GM12878 (cell line): ENCODE data around the gene HEXIM1. TPM values are rescaled to one million over a fixed set of nuclear protein-coding genes. Genes with fewer than 3 reads are reported as not detected.

Experiments used
- ATAC-seq: fragments of 200-7000 bp; cut with Tn5 transposase; 3 replicates; pipeline ENCODE4 v1.9.1; 2020; ENCODE audit warnings: mild to moderate bottlenecking, moderate library complexity
- BruUV-seq: library from RNA; stranded (reverse); fragments of 400-500 nt; replicated peaks from 2 replicates; lab custom pipeline; 2021; lab: Mats Ljungman, UMichigan
- CTCF ChIA-PET: fragments of 300-600 bp; sonication (Branson Sonifier 250); formaldehyde crosslinking; extraction: SDS; loops from one replicate; lab custom pipeline; 2021; ENCODE audit warnings: inconsistent platforms; lab: Yijun Ruan, JAX
- POLR2A ChIA-PET: fragments of 350-600 bp; formaldehyde crosslinking; extraction: SDS; loops from one replicate; lab custom pipeline; 2021; ENCODE audit warnings: inconsistent platforms; lab: Charles Lee
- RAD21 ChIA-PET: fragments of 300-600 bp; sonication (Branson Sonifier 250); formaldehyde crosslinking; loops from one replicate; lab custom pipeline; 2023; ENCODE audit warnings: antibody characterized with exemption; ENCODE audit not compliant: unreplicated experiment; lab: Charles Lee
- SMC1A ChIA-PET: fragments of 300-600 bp; sonication (Branson Sonifier 250); formaldehyde crosslinking; loops from one replicate; lab custom pipeline; 2023; ENCODE audit not compliant: unreplicated experiment, uncharacterized antibody; lab: Charles Lee
- DNase-seq: peaks from one replicate; pipeline ENCODE4 v3.0.0-alpha.2; 2011; ENCODE audit warnings: low read depth, low spot score
- FAIRE-seq: peaks from 3 replicates; lab custom pipeline; 2011; peaks lifted over from hg19 to GRCh38; lab: Jason Lieb, UNC
- H2AFZ ChIP-seq: 2 replicates; pipeline ENCODE4 v1.6.0; 2011; ENCODE audit warnings: low read depth, low read length, control low read depth; ENCODE audit not compliant: control insufficient read depth
- H3K27ac ChIP-seq: 2 replicates; pipeline ENCODE4 v1.5.1; 2011; ENCODE audit warnings: control low read depth; ENCODE audit not compliant: control insufficient read depth, insufficient read depth
- H3K27me3 ChIP-seq, 2 experiments: replicated peaks in 1 of 2; 2 replicates each; pipeline versions ENCODE4 v1.6.0 to v1.6.1; 2011; ENCODE audit warnings: low read length in 1 of 2; ENCODE audit not compliant: control insufficient read depth in 2 of 2, insufficient read depth in 2 of 2
- H3K36me3 ChIP-seq, 2 experiments: 2 replicates each; pipeline ENCODE4 v1.5.1; 2011; ENCODE audit warnings: low read length in 1 of 2; ENCODE audit not compliant: control insufficient read depth in 2 of 2, insufficient read depth in 2 of 2
- H3K4me1 ChIP-seq: 2 replicates; pipeline ENCODE4 v1.6.1; 2011; ENCODE audit warnings: mild to moderate bottlenecking, low read length, moderate library complexity, mixed read lengths; ENCODE audit not compliant: control insufficient read depth, insufficient read depth
- H3K4me2 ChIP-seq: 2 replicates; pipeline ENCODE4 v1.6.0; 2011; ENCODE audit warnings: control low read depth; ENCODE audit not compliant: control insufficient read depth, insufficient read depth
- H3K4me3 ChIP-seq: fragments of 200-600 bp; sonication (generic); 2 replicates; pipeline ENCODE4 v1.5.1; 2016
- H3K79me2 ChIP-seq: 2 replicates; pipeline ENCODE4 v1.6.0; 2011; ENCODE audit warnings: low read length; ENCODE audit not compliant: control insufficient read depth, insufficient read depth
- H3K9ac ChIP-seq: 2 replicates; pipeline ENCODE4 v1.8.0; 2011; ENCODE audit warnings: low read length, control low read depth, mixed read lengths; ENCODE audit not compliant: control insufficient read depth, insufficient read depth
- H3K9me3 ChIP-seq: replicated peaks from 3 replicates; pipeline ENCODE4 v1.5.1; 2011; ENCODE audit warnings: mild to moderate bottlenecking, low read length; ENCODE audit not compliant: control insufficient read depth, insufficient read depth
- H4K20me1 ChIP-seq: 2 replicates; pipeline ENCODE4 v1.6.0; 2011; ENCODE audit not compliant: control insufficient read depth, insufficient read depth
- CUX1 ChIP-seq: IDR thresholded peaks from 2 replicates; pipeline ENCODE4 v1.6.1; 2012; ENCODE audit warnings: improper control_type of control experiment, low read depth, low read length; ENCODE audit not compliant: insufficient replicate concordance
- DPF2 ChIP-seq: fragments of 450-650 bp; IDR thresholded peaks from 2 replicates; pipeline ENCODE4 v1.6.1; 2017; ENCODE audit warnings: mild to moderate bottlenecking
- EED ChIP-seq: sonication (generic); IDR thresholded peaks from 2 replicates; pipeline ENCODE4 v1.6.1; 2016; ENCODE audit warnings: antibody characterized with exemption, low read depth
- EGR1 ChIP-seq, 2 experiments: IDR thresholded peaks; 1 replicate in 1 of 2; 2 replicates in 1 of 2; pipeline ENCODE4 v1.6.1; 2011 to 2012; ENCODE audit warnings: low read depth in 2 of 2, low read length in 2 of 2, borderline replicate concordance in 1 of 2, mild to moderate bottlenecking in 1 of 2, moderate library complexity in 1 of 2
- GABPA ChIP-seq: IDR thresholded peaks from 2 replicates; pipeline ENCODE4 v1.6.1; 2014; ENCODE audit warnings: antibody characterized with exemption, low read depth, mild to moderate bottlenecking, inconsistent platforms
- HCFC1 ChIP-seq: fragments of 150-350 bp; IDR thresholded peaks from 2 replicates; pipeline ENCODE4 v1.6.1; 2014; ENCODE audit warnings: low read length
- JUNB ChIP-seq: IDR thresholded peaks from 2 replicates; pipeline ENCODE4 v1.6.1; 2016; ENCODE audit warnings: antibody characterized with exemption, mild to moderate bottlenecking
- JUND ChIP-seq: IDR thresholded peaks from 2 replicates; pipeline ENCODE4 v1.6.1; 2012; ENCODE audit warnings: low read depth, mild to moderate bottlenecking, low read length, improper control_type of control experiment, moderate library complexity
- MEF2A ChIP-seq: IDR thresholded peaks from 2 replicates; pipeline ENCODE4 v1.6.1; 2011; ENCODE audit warnings: low read depth, mild to moderate bottlenecking, low read length, moderate library complexity; ENCODE audit not compliant: insufficient read depth
- POLR2AphosphoS2 ChIP-seq: IDR thresholded peaks from 2 replicates; pipeline ENCODE4 v1.6.1; 2011; ENCODE audit warnings: low read depth, mild to moderate bottlenecking, low read length, improper control_type of control experiment, moderate library complexity
- SREBF1 ChIP-seq: IDR thresholded peaks from 2 replicates; pipeline ENCODE4 v1.6.1; 2012; ENCODE audit warnings: mild to moderate bottlenecking, low read length
- TBL1XR1 ChIP-seq: IDR thresholded peaks from 2 replicates; pipeline ENCODE4 v1.6.1; 2012; ENCODE audit warnings: low read depth, low read length, improper control_type of control experiment
- ZBTB4 ChIP-seq: fragments of 450-650 bp; formaldehyde crosslinking; IDR thresholded peaks from 2 replicates; pipeline ENCODE4 v1.4.0; 2022; ENCODE audit warnings: mild to moderate bottlenecking, moderate library complexity
- WGBS: methylation state at CpG from one replicate; pipeline ENCODE4 v1.1.6; 2016; ENCODE audit warnings: low lambda C conversion rate; ENCODE audit not compliant: insufficient replicate concordance, insufficient coverage; ENCODE audit errors: missing lambda C conversion rate; 5-methylcytosine and 5-hydroxymethylcytosine counted together
- in situ Hi-C: fragments of 300-500 bp; cut with MboI; formaldehyde crosslinking; loops from 9 replicates; pipeline ENCODE4 v1.14.3; 2018; ENCODE audit warnings: mixed read lengths
- intact Hi-C: fragments of 100-400 bp; cut with micrococcal nuclease; formaldehyde crosslinking; loops from one replicate; pipeline ENCODE4 v1.14.2; 2022; ENCODE audit not compliant: unreplicated experiment
- polyA plus RNA-seq, 11 experiments: library from polyadenylated mRNA; depleted of rRNA in 4 of 11; unstranded in 6 of 11; stranded (reverse) in 5 of 11; fragments of >200 nt; fragmentation: Nextera tagmentation in 4 of 11; fragmentation: Illumina TruSeq in 1 of 11; extraction: Ambion mirVana in 4 of 11; extraction: Trizol in 1 of 11; gene quantifications; 1 replicate in 1 of 11; 2 replicates in 10 of 11; pipeline versions ENCODE4 v1.2.1 to v1.2.3, GENCODE V29; 2011 to 2016; ENCODE audit warnings: inconsistent platforms in 2 of 11, missing spikeins in 2 of 11, low read depth in 1 of 11
- total RNA-seq, 4 experiments: library from RNA; depleted of rRNA in 3 of 4; stranded (reverse); fragments of >200 nt in 3 of 4; fragmentation: Illumina TruSeq in 1 of 4; extraction: Trizol in 1 of 4; gene quantifications; 2 replicates each; pipeline versions ENCODE4 v1.2.1 to v1.2.3, GENCODE V29; 2013 to 2021
- TF ChIP-seq, protein P1 (sequence below): IDR thresholded peaks from 2 replicates; pipeline ENCODE4 v1.6.1; 2012; ENCODE audit warnings: low read depth, low read length, improper control_type of control experiment

Gene HEXIM1
- total and polyA plus RNA-seq, 10 of the 15 experiments (the other 5 are each of a cell fraction or from before 2014, with no cell fraction given) = 1.9 to 24.1 (median 9.0) TPM

GRCh38 chr17:45161288-45162024 lies 13.2 kb downstream of the HEXIM1 start, which contains the start of gene HEXIM2:
TSS of gene HEXIM2 (plus strand) at chr17:45161875. CDS start at chr17:45162794, 919 bp downstream.
- peak within 1 kb of the TSS; percentile 99 for H3K4me2 ChIP-seq
- RAD21 ChIA-PET = interaction anchor here (0.7 to 4.7 kb wide), 13 partner anchors 10 to 219 kb away, joined by 3 to 100 read pairs (median 4); partner anchors contain the start of genes ACBD4, HEXIM1 and MAP3K14
- no peaks in the 10 kb centered on the region for H4K20me1 ChIP-seq
- no peaks in the 10 kb centered on the region for H3K9me3 ChIP-seq
- no TSS peak for BruUV-seq
- whole genome bisulfite sequencing = 1% methylated on average over 42 of the region's 53 CpGs
- no peaks in the 10 kb centered on the region for H3K36me3 ChIP-seq
- H3K4me3 ChIP-seq = peak within 1 kb of the TSS; percentile 86
- ATAC-seq (peak; percentile 96), DNase-seq (peak; percentile 100), FAIRE-seq (peak; percentile 98)
- SMC1A ChIA-PET = interaction anchor here (0.6 to 6.4 kb wide), 13 partner anchors 11 to 259 kb away, joined by 3 to 114 read pairs (median 4); partner anchors contain the start of genes ACBD4 and HEXIM1
- H3K27me3 ChIP-seq = no peaks in the 10 kb centered on the region
- in situ Hi-C loops (no loop called here), intact Hi-C loops (loop anchor here (1.0 kb wide), 1 partner anchor 13 kb away; the partner anchor contains the start of gene HEXIM1)
- POLR2A ChIA-PET = interaction anchor here (0.6 to 6.6 kb wide), 17 partner anchors 10 to 1000 kb away, joined by 3 to 239 read pairs (median 4); partner anchors contain the start of genes HEXIM1 and NMT1
- peak within 1 kb of the TSS; percentile 78 for H2AFZ ChIP-seq
- H3K4me1 ChIP-seq = peaks cover 8% of the 10 kb centered on the region
- CTCF ChIA-PET = interaction anchor here (0.7 to 7.4 kb wide), 13 partner anchors 11 to 1940 kb away, joined by 3 to 199 read pairs (median 4); partner anchors contain the start of genes ACBD4 and HEXIM1
- peaks cover 36% of the 10 kb centered on the region for H3K79me2 ChIP-seq
- peak within 1 kb of the TSS; percentile 98 for H3K27ac ChIP-seq
- peak within 1 kb of the TSS; percentile 100 for H3K9ac ChIP-seq
- TF ChIP-seq, protein P1, sequence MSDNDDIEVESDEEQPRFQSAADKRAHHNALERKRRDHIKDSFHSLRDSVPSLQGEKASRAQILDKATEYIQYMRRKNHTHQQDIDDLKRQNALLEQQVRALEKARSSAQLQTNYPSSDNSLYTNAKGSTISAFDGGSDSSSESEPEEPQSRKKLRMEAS = no peak
- TF ChIP-seq GABPA (peak; percentile 59; the same call in 1 of the 2 replicates), CUX1 (peak; percentile 73), EED (0 out of 2 replicates have a peak, but pooled peaks have one; percentile 49), JUND (peak; percentile 39; the same call in 1 of the 2 replicates), EGR1 (IDR thresholded peaks at IDR 0.05; ENCODE audit: borderline replicate concordance in 1 of 2, low read depth in 2 of 2, low read length in 2 of 2) (peak in 1 of 2 experiments; percentile 56; a peak in 1 of 3 replicates), POLR2AphosphoS2 (peak; percentile 88), TBL1XR1 (no peak), ZBTB4 (no peak), SREBF1 (peak; percentile 72), MEF2A (no peak), JUNB (0 out of 2 replicates have a peak, but pooled peaks have one; percentile 13), HCFC1 (peak; percentile 95), DPF2 (peak; percentile 77; the same call in 1 of the 2 replicates)
